Esophagus (tissue), 2 donors: ENCODE results near the gene MAN1C1. TPM values are rescaled to one million over a fixed set of nuclear protein-coding genes. Genes with fewer than 3 reads are reported as not detected.
A peak's percentile ranks its signal among the peaks of the same experiment; 100 is the strongest.
"Not testable (repeated sequence)": the region's sequence is repeated elsewhere in the genome, so short reads cannot be mapped to it uniquely, and the experiment has no call there.

Source experiments
- H3K27ac ChIP-seq, 2 donors: one replicate each; pipeline ENCODE4 v1.5.1; 2013; ENCODE audit warnings: low read depth in 2 of 2, mild to moderate bottlenecking in 2 of 2, inconsistent platforms in 1 of 2, low read length in 1 of 2, moderate library complexity in 1 of 2
- H3K27me3 ChIP-seq, 2 donors: one replicate each; pipeline ENCODE4 v1.6.1; 2013; ENCODE audit warnings: low read length in 2 of 2, control low read depth in 1 of 2, mild to moderate bottlenecking in 1 of 2; ENCODE audit not compliant: insufficient read depth in 2 of 2, control insufficient read depth in 1 of 2
- H3K36me3 ChIP-seq, 2 donors: one replicate each; pipeline ENCODE4 v1.6.1; 2013; ENCODE audit warnings: low read length in 1 of 2; ENCODE audit not compliant: control insufficient read depth in 2 of 2, insufficient read depth in 2 of 2
- H3K4me1 ChIP-seq, 2 donors: one replicate each; pipeline ENCODE4 v1.6.1; 2013; ENCODE audit warnings: low read length in 1 of 2; ENCODE audit not compliant: control insufficient read depth in 2 of 2, insufficient read depth in 2 of 2
- H3K4me3 ChIP-seq, 2 donors: one replicate each; pipeline ENCODE4 v1.5.1; 2013; ENCODE audit warnings: low read length in 2 of 2, mild to moderate bottlenecking in 2 of 2, low read depth in 1 of 2, moderate library complexity in 1 of 2
- H3K9me3 ChIP-seq, 2 donors: one replicate each; pipeline ENCODE4 v1.6.1; 2013; ENCODE audit warnings: mild to moderate bottlenecking in 2 of 2, low read depth in 1 of 2, low read length in 1 of 2, moderate library complexity in 1 of 2; ENCODE audit not compliant: control insufficient read depth in 2 of 2, insufficient read depth in 1 of 2
- WGBS, 2 donors: extraction: QIAGEN DNeasy Blood & Tissue Kit; methylation state at CpG; one replicate each; pipeline ENCODE4 v1.1.7; 2013; 5-methylcytosine and 5-hydroxymethylcytosine counted together
- polyA plus RNA-seq, 2 donors: library from polyadenylated mRNA; stranded (reverse); fragments of 200-250 nt; gene quantifications; one replicate each; pipeline ENCODE4 v1.2.3, GENCODE V29; 2013
- donor health status: healthy with polysubstance abuse.
- donor health status: Bipolar disorder and iron deficiency.

The MAN1C1 gene
- polyA plus RNA-seq, 2 donors, result 2.4 to 3.7 TPM

GRCh38 chr1:25662959-25663358 is 46.4 kb downstream of the MAN1C1 start:
- H3K4me1 ChIP-seq, H3K27ac ChIP-seq, H3K4me3 ChIP-seq, H3K27me3 ChIP-seq, H3K36me3 ChIP-seq, H3K9me3 ChIP-seq: not testable (repeated sequence)
- WGBS, 2 donors, result 95 to 98% methylated on average over 2 of the region's 2 CpGs

GRCh38 chr1:25664357-25665199 is 48.0 kb downstream of the MAN1C1 start:
- H3K36me3 ChIP-seq, result no peaks in the 10 kb centered on the region
- 75 to 83% methylated on average over 14 of the region's 14 CpGs for WGBS, 2 donors
- no peak overlapping the region for H3K4me3 ChIP-seq
- H3K9me3 ChIP-seq, result no peaks in the 10 kb centered on the region
- peaks cover 0 to 2% of the 10 kb centered on the region in 2 donors for H3K4me1 ChIP-seq
- no peaks in the 10 kb centered on the region for H3K27me3 ChIP-seq
- H3K27ac ChIP-seq, result peak overlapping the region in 1 of 2 donors; percentile 3

- Histone ChIP-seq H3K27ac (no peak overlapping the region), H3K36me3 (no peaks in the 10 kb centered on the region), H3K9me3 (no peaks in the 10 kb centered on the region), H3K4me1 (peaks cover 0 to 2% of the 10 kb centered on the region in 2 donors), H3K4me3 (no peak overlapping the region), H3K27me3 (no peaks in the 10 kb centered on the region)
- 76 to 83% methylated on average over 5 of the region's 5 CpGs for WGBS, 2 donors
Measured at GRCh38 chr1:25666460-25666859, 49.9 kb downstream of the MAN1C1 start.

GRCh38 chr1:25668931-25669573 is 52.5 kb downstream of the MAN1C1 start:
- no peak overlapping the region for H3K27ac ChIP-seq
- H3K9me3 ChIP-seq, result no peaks in the 10 kb centered on the region
- no peak overlapping the region for H3K4me3 ChIP-seq
- no peaks in the 10 kb centered on the region for H3K36me3 ChIP-seq
- H3K4me1 ChIP-seq, result peaks cover 0 to 2% of the 10 kb centered on the region in 2 donors
- WGBS, 2 donors, result 89 to 90% methylated on average over 9 of the region's 9 CpGs
- H3K27me3 ChIP-seq, result no peaks in the 10 kb centered on the region

- 68 to 78% methylated on average over 4 of the region's 4 CpGs for WGBS, 2 donors
- Histone ChIP-seq H3K36me3 (no peaks in the 10 kb centered on the region), H3K4me3 (no peak overlapping the region), H3K9me3 (no peaks in the 10 kb centered on the region), H3K4me1 (peaks cover 2% of the 10 kb centered on the region in 2 donors), H3K27ac (no peak overlapping the region), H3K27me3 (no peaks in the 10 kb centered on the region)
Measured at GRCh38 chr1:25669781-25670567, 53.4 kb downstream of the MAN1C1 start.

GRCh38 chr1:25671929-25672328 is 55.3 kb downstream of the MAN1C1 start:
- WGBS, 2 donors, result 90 to 95% methylated on average over 3 of the region's 3 CpGs
- no peak overlapping the region for H3K27ac ChIP-seq
- H3K4me3 ChIP-seq, result no peak overlapping the region
- H3K36me3 ChIP-seq, result no peaks in the 10 kb centered on the region
- peaks cover 2 to 4% of the 10 kb centered on the region in 2 donors for H3K4me1 ChIP-seq
- no peaks in the 10 kb centered on the region for H3K27me3 ChIP-seq
- H3K9me3 ChIP-seq, result no peaks in the 10 kb centered on the region

- Histone ChIP-seq H3K4me3 (no peak overlapping the region), H3K27ac (no peak overlapping the region), H3K9me3 (no peaks in the 10 kb centered on the region), H3K4me1 (peaks cover 2 to 4% of the 10 kb centered on the region in 2 donors), H3K27me3 (no peaks in the 10 kb centered on the region), H3K36me3 (no peaks in the 10 kb centered on the region)
- WGBS, 2 donors, result 65 to 72% methylated on average over 13 of the region's 13 CpGs
Measured at GRCh38 chr1:25672763-25673409, 56.3 kb downstream of the MAN1C1 start.

GRCh38 chr1:25673456-25673855 is 56.9 kb downstream of the MAN1C1 start:
- 87 to 93% methylated on average over 3 of the region's 3 CpGs for WGBS, 2 donors
- Histone ChIP-seq H3K27ac (no peak overlapping the region), H3K27me3 (no peaks in the 10 kb centered on the region), H3K4me3 (no peak overlapping the region), H3K9me3 (no peaks in the 10 kb centered on the region), H3K4me1 (peaks cover 2% of the 10 kb centered on the region in 2 donors), H3K36me3 (no peaks in the 10 kb centered on the region)
